Vagina (tissue), 2 donors: ENCODE measurements around the gene PER2. TPM values are rescaled to one million over a fixed set of nuclear protein-coding genes. Genes with fewer than 3 reads are reported as not detected.

Source experiments
- DNase-seq, 2 donors: peaks; one replicate each; pipeline ENCODE4 v3.0.0-alpha.2; 2017; ENCODE audit errors: extremely low spot score in 2 of 2
- H3K27ac ChIP-seq: fragments of 200-600 bp; sonication (generic); one replicate; pipeline ENCODE4 v1.5.1; 2019
- H3K27me3 ChIP-seq: fragments of 200-600 bp; sonication (generic); one replicate; pipeline ENCODE4 v1.5.1; 2019
- H3K36me3 ChIP-seq, 2 donors: fragments of 200-600 bp; sonication (generic); one replicate each; pipeline ENCODE4 v1.5.1; 2017 to 2019
- H3K4me1 ChIP-seq: fragments of 200-600 bp; sonication (generic); one replicate; pipeline ENCODE4 v1.5.1; 2019
- H3K4me3 ChIP-seq, 2 donors: fragments of 200-600 bp; sonication (generic); 1 replicate in 1 of 2; 2 replicates in 1 of 2; pipeline ENCODE4 v1.5.1; 2016 to 2019
- H3K9me3 ChIP-seq: fragments of 200-600 bp; sonication (generic); one replicate; pipeline ENCODE4 v1.5.1; 2019
- CTCF ChIP-seq, 3 experiments: fragments of 450-650 bp in 2 of 3; fragments of 200-600 bp in 1 of 3; sonication (generic) in 1 of 3; IDR thresholded peaks; one replicate each; pipeline ENCODE4 v1.5.1; 2017 to 2019; ENCODE audit warnings: antibody characterized with exemption in 3 of 3, mild to moderate bottlenecking in 2 of 3, moderate library complexity in 2 of 3
- POLR2A ChIP-seq, 2 donors: fragments of 450-650 bp; IDR thresholded peaks; one replicate each; pipeline ENCODE4 v1.6.1; 2017; ENCODE audit warnings: antibody characterized with exemption in 2 of 2, mild to moderate bottlenecking in 2 of 2, moderate library complexity in 2 of 2
- POLR2AphosphoS5 ChIP-seq, 2 donors: sonication (generic); formaldehyde crosslinking; IDR thresholded peaks; one replicate each; pipeline ENCODE4 v1.9.0; 2017; ENCODE audit warnings: antibody characterized with exemption in 2 of 2, mild to moderate bottlenecking in 2 of 2, low read depth in 1 of 2; ENCODE audit not compliant: insufficient read depth in 1 of 2
- intact Hi-C: fragments of 100-400 bp; cut with DNase I; formaldehyde crosslinking; loops from one replicate; pipeline ENCODE4 v1.15.1; 2023
- total RNA-seq: library from RNA; depleted of rRNA; stranded (reverse); fragments of >200 nt; gene quantifications from one replicate; pipeline ENCODE4 v1.2.3, GENCODE V29; 2016

The PER2 gene
- total RNA-seq, 1 donor from 2014 or later = 21.1 TPM

- H3K27me3 ChIP-seq = no peaks in the 10 kb centered on the region
- no peaks in the 10 kb centered on the region for H3K4me1 ChIP-seq
- DNase-seq = no peak
- intact Hi-C loops = no loop called here
- H3K9me3 ChIP-seq = no peaks in the 10 kb centered on the region
- TF ChIP-seq POLR2AphosphoS5 (IDR thresholded peaks at IDR 0.05; ENCODE audit: insufficient read depth in 1 of 2, low read depth in 1 of 2) (no peak), POLR2A (IDR thresholded peaks at IDR 0.05) (no peak), CTCF (IDR thresholded peaks at IDR 0.05) (no peak)
- peaks cover 0 to 90% of the 10 kb centered on the region in 2 donors for H3K36me3 ChIP-seq
- no peak overlapping the region for H3K4me3 ChIP-seq
- no peak overlapping the region for H3K27ac ChIP-seq
Measured at GRCh38 chr2:238255636-238256035, 32.8 kb downstream of the PER2 start.

- Histone ChIP-seq H3K9me3 (no peaks in the 10 kb centered on the region), H3K4me3 (no peak overlapping the region), H3K27me3 (no peaks in the 10 kb centered on the region), H3K4me1 (no peaks in the 10 kb centered on the region), H3K36me3 (peaks cover 0 to 95% of the 10 kb centered on the region in 2 donors), H3K27ac (no peak overlapping the region)
- intact Hi-C loops = no loop called here
- no peak for TF ChIP-seq POLR2A (IDR thresholded peaks at IDR 0.05)
- no peak for TF ChIP-seq CTCF (IDR thresholded peaks at IDR 0.05)
- no peak for TF ChIP-seq POLR2AphosphoS5 (IDR thresholded peaks at IDR 0.05; ENCODE audit: insufficient read depth in 1 of 2, low read depth in 1 of 2)
- DNase-seq = no peak
Measured at GRCh38 chr2:238255151-238255551, 33.3 kb downstream of the PER2 start.

- Histone ChIP-seq H3K36me3 (peaks cover 0 to 99% of the 10 kb centered on the region in 2 donors), H3K4me1 (no peaks in the 10 kb centered on the region), H3K4me3 (no peak overlapping the region), H3K27ac (no peak overlapping the region), H3K27me3 (no peaks in the 10 kb centered on the region), H3K9me3 (no peaks in the 10 kb centered on the region)
- no peak for DNase-seq
- intact Hi-C loops = no loop called here
- TF ChIP-seq POLR2AphosphoS5 (IDR thresholded peaks at IDR 0.05; ENCODE audit: insufficient read depth in 1 of 2, low read depth in 1 of 2) (no peak), POLR2A (IDR thresholded peaks at IDR 0.05) (no peak), CTCF (IDR thresholded peaks at IDR 0.05) (no peak)
Measured at GRCh38 chr2:238254095-238254723, 34.2 kb downstream of the PER2 start.

- no peak for DNase-seq
- Histone ChIP-seq H3K4me3 (no peak overlapping the region), H3K9me3 (no peaks in the 10 kb centered on the region), H3K36me3 (peaks cover 0 to 89% of the 10 kb centered on the region in 2 donors), H3K27me3 (no peaks in the 10 kb centered on the region), H3K4me1 (no peaks in the 10 kb centered on the region), H3K27ac (no peak overlapping the region)
- TF ChIP-seq CTCF (IDR thresholded peaks at IDR 0.05) = no peak
- TF ChIP-seq POLR2A (IDR thresholded peaks at IDR 0.05) = no peak
- no peak for TF ChIP-seq POLR2AphosphoS5 (IDR thresholded peaks at IDR 0.05; ENCODE audit: insufficient read depth in 1 of 2, low read depth in 1 of 2)
- intact Hi-C loops = no loop called here
Measured at GRCh38 chr2:238252766-238253630, 35.4 kb downstream of the PER2 start.

- Histone ChIP-seq H3K27me3 (no peaks in the 10 kb centered on the region), H3K27ac (no peak overlapping the region), H3K9me3 (no peaks in the 10 kb centered on the region), H3K4me3 (no peak overlapping the region), H3K4me1 (no peaks in the 10 kb centered on the region), H3K36me3 (peaks cover 0 to 79% of the 10 kb centered on the region in 2 donors)
- TF ChIP-seq POLR2A (IDR thresholded peaks at IDR 0.05) = no peak
- TF ChIP-seq CTCF (IDR thresholded peaks at IDR 0.05) = no peak
- TF ChIP-seq POLR2AphosphoS5 (IDR thresholded peaks at IDR 0.05; ENCODE audit: insufficient read depth in 1 of 2, low read depth in 1 of 2) = no peak
- DNase-seq = no peak
- intact Hi-C loops = no loop called here
Measured at GRCh38 chr2:238251986-238252385, 36.4 kb downstream of the PER2 start.
